NCI-H748 (cell line): ENCODE results near the gene ZAP70.
A peak's percentile ranks its signal among the peaks of the same experiment; 100 is the strongest.
"Not testable (repeated sequence)": the region's sequence is repeated elsewhere in the genome, so short reads cannot be mapped to it uniquely, and the experiment has no call there.

ENCODE experiments used
- DNase-seq: peaks from one replicate; lab custom pipeline; 2025; ENCODE audit not compliant: unreplicated experiment; lab: John Stamatoyannopoulos, UW

The ZAP70 gene

GRCh38 chr2:97697252-97698235, 15.8 kb upstream of the ZAP70 start:
- DNase-seq: peak; percentile 77

- no peak for DNase-seq
Observed at GRCh38 chr2:97698530-97698929, 14.8 kb upstream of the ZAP70 start.

- peak; percentile 55 for DNase-seq
Observed at GRCh38 chr2:97699765-97700444, 13.5 kb upstream of the ZAP70 start.

- DNase-seq: no peak
Observed at GRCh38 chr2:97701186-97701585, 12.2 kb upstream of the ZAP70 start.

- no peak for DNase-seq
Observed at GRCh38 chr2:97701851-97702465, 11.4 kb upstream of the ZAP70 start.

- no peak for DNase-seq
Observed at GRCh38 chr2:97702731-97703470, 10.5 kb upstream of the ZAP70 start.

GRCh38 chr2:97703741-97704140, 9.6 kb upstream of the ZAP70 start:
- DNase-seq: no peak

GRCh38 chr2:97704989-97705388, 8.4 kb upstream of the ZAP70 start:
- DNase-seq: no peak

GRCh38 chr2:97706112-97706511, 7.3 kb upstream of the ZAP70 start:
- DNase-seq: no peak

- DNase-seq: no peak
Observed at GRCh38 chr2:97706708-97707345, 6.5 kb upstream of the ZAP70 start.

GRCh38 chr2:97707362-97708047, 5.9 kb upstream of the ZAP70 start:
- no peak for DNase-seq

GRCh38 chr2:97708048-97708380, 5.4 kb upstream of the ZAP70 start:
- no peak for DNase-seq

GRCh38 chr2:97708608-97709007, 4.8 kb upstream of the ZAP70 start:
- DNase-seq: no peak

- DNase-seq: no peak
Observed at GRCh38 chr2:97711394-97711711, 2.0 kb upstream of the ZAP70 start.

GRCh38 chr2:97712175-97712574, 1.2 kb upstream of the ZAP70 start:
- DNase-seq: not testable (repeated sequence)

GRCh38 chr2:97712693-97713295, 582 bp upstream of the ZAP70 start:
- no peak for DNase-seq

GRCh38 chr2:97714084-97714949, 941 bp downstream of the ZAP70 start:
- DNase-seq: no peak

- no peak for DNase-seq
Observed at GRCh38 chr2:97714950-97715652, 1.7 kb downstream of the ZAP70 start.
